ENCODE data around the gene USP15.
"Not testable (repeated sequence)": the region's sequence is repeated elsewhere in the genome, so short reads cannot be mapped to it uniquely, and the experiment has no call there.

Gene USP15

GRCh38 chr12:62463252-62463651, 203.0 kb downstream of the USP15 start:
- DNase-seq, result not testable (repeated sequence)

Data from NCI-H526 (cell line).